H1 (cell line): ENCODE results near the gene HS3ST5. TPM values are rescaled to one million over a fixed set of nuclear protein-coding genes. Genes with fewer than 3 reads are reported as not detected.

ENCODE experiments used
- CTCF ChIA-PET: fragments of 300-600 bp; sonication (Branson Sonifier 250); formaldehyde crosslinking; loops from one replicate; lab custom pipeline; 2021; ENCODE audit not compliant: partially characterized antibody; lab: Charles Lee
- POLR2A ChIA-PET: fragments of 300-600 bp; sonication (Branson Sonifier 250); formaldehyde crosslinking; loops from one replicate; lab custom pipeline; 2021; ENCODE audit warnings: inconsistent platforms; ENCODE audit not compliant: partially characterized antibody; lab: Charles Lee
- DNase-seq, 2 experiments: peaks; one replicate each; pipeline versions ENCODE4 v3.0.0 to v3.0.0-alpha.2; 2010 to 2022; ENCODE audit warnings: low spot score in 2 of 2, low read depth in 1 of 2, mixed read lengths in 1 of 2
- FAIRE-seq: peaks from 2 replicates; lab custom pipeline; 2011; peaks lifted over from hg19 to GRCh38; lab: Jason Lieb, UNC
- H2AFZ ChIP-seq: 2 replicates; pipeline ENCODE4 v1.8.1; 2012; ENCODE audit warnings: low read length, inconsistent platforms
- H2AK5ac ChIP-seq: 2 replicates; pipeline ENCODE4 v1.6.1; 2013; ENCODE audit warnings: low read depth, low read length
- H2BK120ac ChIP-seq: replicated peaks from 2 replicates; pipeline ENCODE3; 2013; ENCODE audit warnings: low read depth, low read length, inconsistent platforms
- H2BK12ac ChIP-seq: 2 replicates; pipeline ENCODE4 v1.6.1; 2013; ENCODE audit warnings: low read depth, low read length
- H2BK15ac ChIP-seq: 2 replicates; pipeline ENCODE4 v1.6.1; 2013; ENCODE audit warnings: low read length
- H2BK20ac ChIP-seq: 2 replicates; pipeline ENCODE4 v1.6.1; 2013; ENCODE audit warnings: low read length
- H2BK5ac ChIP-seq: 2 replicates; pipeline ENCODE4 v1.6.1; 2013; ENCODE audit warnings: low read depth, low read length
- H3K14ac ChIP-seq: 2 replicates; pipeline ENCODE4 v1.6.1; 2013; ENCODE audit warnings: inconsistent platforms; ENCODE audit not compliant: insufficient read length
- H3K18ac ChIP-seq: 2 replicates; pipeline ENCODE4 v1.6.1; 2013; ENCODE audit warnings: low read length; ENCODE audit errors: extremely low read depth
- H3K23ac ChIP-seq: 2 replicates; pipeline ENCODE4 v1.6.1; 2013; ENCODE audit warnings: inconsistent platforms; ENCODE audit not compliant: insufficient read length
- H3K23me2 ChIP-seq: 2 replicates; pipeline ENCODE4 v1.6.1; 2013; ENCODE audit warnings: low read depth, low read length
- H3K27ac ChIP-seq: 2 replicates; pipeline ENCODE4 v1.6.1; 2011; ENCODE audit warnings: low read depth, low read length, inconsistent platforms
- H3K27me3 ChIP-seq, 4 experiments: replicated peaks in 1 of 4; 1 replicate in 1 of 4; 2 replicates in 3 of 4; pipeline versions ENCODE4 v1.6.1 to v1.8.1; 2011 to 2013; ENCODE audit warnings: low read length in 3 of 4, mild to moderate bottlenecking in 3 of 4, inconsistent platforms in 2 of 4, mixed read lengths in 2 of 4, moderate library complexity in 1 of 4; ENCODE audit not compliant: control insufficient read depth in 3 of 4, insufficient read depth in 3 of 4; ENCODE audit errors: extremely low read depth in 1 of 4
- H3K36me3 ChIP-seq, 4 experiments: 2 replicates each; pipeline versions ENCODE4 v1.6.1 to v1.8.1; 2011 to 2013; ENCODE audit warnings: mild to moderate bottlenecking in 4 of 4, low read length in 3 of 4, moderate library complexity in 2 of 4, control low read depth in 1 of 4, inconsistent platforms in 1 of 4; ENCODE audit not compliant: insufficient read depth in 4 of 4, control insufficient read depth in 2 of 4
- H3K4ac ChIP-seq: replicated peaks from 2 replicates; pipeline ENCODE3; 2013; ENCODE audit warnings: low read length, low read depth, mixed read lengths, inconsistent platforms; ENCODE audit not compliant: insufficient read length
- H3K4me1 ChIP-seq, 4 experiments: replicated peaks in 1 of 4; 1 replicate in 1 of 4; 2 replicates in 3 of 4; pipeline versions ENCODE4 v1.6.1 to v1.8.1; 2011 to 2013; ENCODE audit warnings: low read length in 3 of 4, inconsistent platforms in 2 of 4, mixed read lengths in 1 of 4; ENCODE audit not compliant: insufficient read depth in 4 of 4, control insufficient read depth in 3 of 4
- H3K4me2 ChIP-seq, 2 experiments: 2 replicates each; pipeline versions ENCODE4 v1.6.1 to v1.8.1; 2011 to 2013; ENCODE audit warnings: low read depth in 2 of 2, low read length in 2 of 2, control low read depth in 1 of 2, inconsistent platforms in 1 of 2, mild to moderate bottlenecking in 1 of 2; ENCODE audit not compliant: insufficient read depth in 1 of 2
- H3K4me3 ChIP-seq, 4 experiments: fragments of 200-600, 300-600 bp in 1 of 4; sonication (generic), shearing (Covaris generic), sonication (Bioruptor Twin) in 1 of 4; 2 replicates each; pipeline versions ENCODE4 v1.5.1 to v1.8.1; 2011 to 2016; ENCODE audit warnings: low read length in 4 of 4, low read depth in 3 of 4, control low read depth in 2 of 4, inconsistent platforms in 2 of 4, mild to moderate bottlenecking in 2 of 4, mixed read lengths in 1 of 4, moderate library complexity in 1 of 4; ENCODE audit not compliant: insufficient read depth in 2 of 4; ENCODE audit errors: extremely low read depth in 1 of 4
- H3K56ac ChIP-seq: replicated peaks from 2 replicates; pipeline ENCODE3; 2013; ENCODE audit warnings: low read depth, mild to moderate bottlenecking, mixed read lengths, low read length, inconsistent platforms; ENCODE audit not compliant: insufficient read length
- H3K79me1 ChIP-seq: 2 replicates; pipeline ENCODE4 v1.6.1; 2013; ENCODE audit warnings: low read depth, low read length, control low read depth
- H3K79me2 ChIP-seq, 2 experiments: 2 replicates each; pipeline versions ENCODE4 v1.6.1 to v1.8.1; 2012 to 2013; ENCODE audit warnings: low read length in 2 of 2, mild to moderate bottlenecking in 2 of 2, inconsistent platforms in 1 of 2; ENCODE audit not compliant: insufficient read depth in 2 of 2, control insufficient read depth in 1 of 2
- H3K9ac ChIP-seq, 4 experiments: replicated peaks in 1 of 4; 1 replicate in 1 of 4; 2 replicates in 3 of 4; pipeline versions ENCODE4 v1.6.1 to v1.8.1; 2011 to 2013; ENCODE audit warnings: low read depth in 3 of 4, low read length in 3 of 4, control low read depth in 2 of 4, mild to moderate bottlenecking in 2 of 4, moderate library complexity in 2 of 4, inconsistent platforms in 1 of 4; ENCODE audit errors: extremely low read depth in 1 of 4
- H3K9me3 ChIP-seq, 2 experiments: 2 replicates each; pipeline versions ENCODE4 v1.6.1 to v1.8.1; 2012 to 2013; ENCODE audit warnings: mild to moderate bottlenecking in 2 of 2, moderate library complexity in 2 of 2, control low read depth in 1 of 2, inconsistent platforms in 1 of 2, low read depth in 1 of 2, low read length in 1 of 2, mixed read lengths in 1 of 2; ENCODE audit not compliant: insufficient read depth in 2 of 2
- H4K20me1 ChIP-seq, 2 experiments: replicated peaks in 1 of 2; 2 replicates each; pipeline versions ENCODE3 to v1.8.1; 2011 to 2013; ENCODE audit warnings: inconsistent platforms in 2 of 2, low read length in 2 of 2, mild to moderate bottlenecking in 1 of 2; ENCODE audit not compliant: insufficient read depth in 2 of 2, control insufficient read depth in 1 of 2
- H4K5ac ChIP-seq: 2 replicates; pipeline ENCODE4 v1.6.1; 2013; ENCODE audit warnings: low read length, low read depth, mixed read lengths, inconsistent platforms; ENCODE audit not compliant: insufficient read length
- H4K8ac ChIP-seq: 2 replicates; pipeline ENCODE4 v1.8.0; 2013; ENCODE audit warnings: mild to moderate bottlenecking, moderate library complexity, low read length, inconsistent platforms; ENCODE audit not compliant: insufficient read depth; ENCODE audit errors: extremely low read depth
- H4K91ac ChIP-seq: replicated peaks from 2 replicates; pipeline ENCODE3; 2013; ENCODE audit warnings: low read length, mixed read lengths, inconsistent platforms; ENCODE audit not compliant: insufficient read length
- BRCA1 ChIP-seq: IDR thresholded peaks from 2 replicates; pipeline ENCODE4 v1.6.1; 2012; ENCODE audit warnings: low read depth, low read length, improper control_type of control experiment
- CHD1 ChIP-seq: IDR thresholded peaks from 2 replicates; pipeline ENCODE4 v1.6.1; 2012; ENCODE audit warnings: low read depth, low read length, improper control_type of control experiment
- CREB1 ChIP-seq: IDR thresholded peaks from 2 replicates; pipeline ENCODE4 v1.6.1; 2012; ENCODE audit warnings: inconsistent platforms
- EZH2 ChIP-seq: fragments of 200-600 bp; sonication (generic); IDR thresholded peaks from 2 replicates; pipeline ENCODE4 v1.7.1; 2012; ENCODE audit warnings: low read depth, mild to moderate bottlenecking, moderate library complexity, low read length, inconsistent platforms; ENCODE audit not compliant: severe bottlenecking
- KDM4A ChIP-seq: IDR thresholded peaks from one replicate; pipeline ENCODE4 v1.7.1; 2012; ENCODE audit warnings: low read depth, mild to moderate bottlenecking, moderate library complexity, low read length, inconsistent platforms; ENCODE audit not compliant: severe bottlenecking
- MAFK ChIP-seq: IDR thresholded peaks from 2 replicates; pipeline ENCODE4 v1.6.1; 2012; ENCODE audit warnings: low read depth, mild to moderate bottlenecking, improper control_type of control experiment, low read length
- POLR2AphosphoS5 ChIP-seq: IDR thresholded peaks from 2 replicates; pipeline ENCODE4 v1.6.1; 2011; ENCODE audit warnings: low read depth, low read length
- SP4 ChIP-seq: IDR thresholded peaks from 2 replicates; pipeline ENCODE4 v1.6.1; 2012; ENCODE audit warnings: low read length, inconsistent platforms
- YY1 ChIP-seq: IDR thresholded peaks from 2 replicates; pipeline ENCODE4 v1.6.1; 2011; ENCODE audit warnings: low read depth, mild to moderate bottlenecking, low read length
- WGBS, 2 experiments: shearing (Covaris generic) in 1 of 2; methylation state at CpG; one replicate each; pipeline versions ENCODE4 v1.1.6 to v1.1.7; 2013 to 2015; ENCODE audit warnings: low lambda C conversion rate in 2 of 2, mixed read lengths in 2 of 2, inconsistent platforms in 1 of 2, low coverage in 1 of 2, missing lambda C conversion rate in 1 of 2; ENCODE audit not compliant: insufficient replicate concordance in 2 of 2, insufficient coverage in 1 of 2, insufficient read length in 1 of 2; ENCODE audit errors: extremely low coverage in 1 of 2, missing lambda C conversion rate in 1 of 2; 5-methylcytosine and 5-hydroxymethylcytosine counted together
- polyA plus RNA-seq, 7 experiments: library from polyadenylated mRNA; depleted of rRNA in 3 of 7; stranded (reverse) in 5 of 7; unstranded in 2 of 7; fragments of >200 nt in 5 of 7; fragments of 200-250 nt in 2 of 7; gene quantifications; 1 replicate in 5 of 7; 2 replicates in 1 of 7; 4 replicates in 1 of 7; pipeline versions ENCODE4 v1.2.1 to v1.2.3, GENCODE V29; 2011 to 2013; ENCODE audit warnings: missing spikeins in 2 of 7, mixed read lengths in 2 of 7
- total RNA-seq: library from RNA; stranded (reverse); fragmentation: NEBNext Ultra II Directional; extraction: Animal tissue kit (Norgen Biotek cat#: 25700); gene quantifications from 2 replicates; pipeline ENCODE4 v1.2.1, GENCODE V29; 2021
- TF ChIP-seq, protein P1 (sequence below): IDR thresholded peaks from 2 replicates; pipeline ENCODE4 v1.6.1; 2012; ENCODE audit warnings: inconsistent platforms

HS3ST5 gene
- total and polyA plus RNA-seq, 2 of the 8 experiments (the other 6 are each of a cell fraction or from before 2014, with no cell fraction given): 1.2 to 9.9 TPM

DNA sequence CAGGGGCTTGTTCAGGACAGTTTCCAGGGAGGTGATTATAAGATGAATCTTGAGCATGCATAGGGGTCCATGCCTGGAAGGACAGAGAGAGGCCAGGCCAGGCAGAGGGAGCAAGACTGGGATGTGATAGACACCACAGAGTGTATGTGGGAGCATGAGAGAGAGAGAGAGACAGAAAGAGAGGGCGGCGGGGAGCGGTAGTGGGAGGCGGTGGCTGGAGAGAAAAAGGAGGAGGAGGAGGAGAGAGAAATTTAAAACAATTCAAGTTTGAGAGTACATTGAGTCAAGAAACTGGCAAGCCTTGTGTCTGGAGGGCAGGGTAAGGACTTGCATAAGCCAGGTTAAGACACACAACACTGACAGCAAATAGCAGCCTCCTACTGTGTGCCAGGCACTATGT, 209.0 kb downstream of the HS3ST5 start:
- no peak overlapping the region for H2BK20ac ChIP-seq

More for the DNA sequence above, 209.0 kb downstream of the HS3ST5 start:
- no peaks in the 10 kb centered on the region for H3K9me3 ChIP-seq
- no peak overlapping the region for H2AK5ac ChIP-seq
- no peak overlapping the region for H3K4ac ChIP-seq
- no peaks in the 10 kb centered on the region for H3K23me2 ChIP-seq
- no peaks in the 10 kb centered on the region for H3K27me3 ChIP-seq
- no peak for TF ChIP-seq YY1
- no peak for TF ChIP-seq POLR2AphosphoS5
- no peak for TF ChIP-seq CHD1
- TF ChIP-seq, protein P1, sequence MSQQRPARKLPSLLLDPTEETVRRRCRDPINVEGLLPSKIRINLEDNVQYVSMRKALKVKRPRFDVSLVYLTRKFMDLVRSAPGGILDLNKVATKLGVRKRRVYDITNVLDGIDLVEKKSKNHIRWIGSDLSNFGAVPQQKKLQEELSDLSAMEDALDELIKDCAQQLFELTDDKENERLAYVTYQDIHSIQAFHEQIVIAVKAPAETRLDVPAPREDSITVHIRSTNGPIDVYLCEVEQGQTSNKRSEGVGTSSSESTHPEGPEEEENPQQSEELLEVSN: no peak
- TF ChIP-seq MAFK: no peak
- TF ChIP-seq CREB1: no peak
- TF ChIP-seq SP4: no peak
- TF ChIP-seq BRCA1: no peak
- no peak for TF ChIP-seq KDM4A
- no peak for TF ChIP-seq EZH2
- no peak overlapping the region for H3K4me3 ChIP-seq
- ChIA-PET POLR2A (interaction anchor here (0.7 to 1.0 kb wide), 2 partner anchors 10 to 12 kb away, joined by 3 to 4 read pairs; no protein-coding TSS in a partner anchor), CTCF (interaction anchor here (1.5 kb wide), 1 partner anchor 10 kb away, joined by 5 read pairs; no protein-coding TSS in a partner anchor)
- H3K23ac ChIP-seq: no peak overlapping the region
- no peak overlapping the region for H4K8ac ChIP-seq
- H4K91ac ChIP-seq: no peak overlapping the region
- H3K79me1 ChIP-seq: peaks cover 3% of the 10 kb centered on the region
- H2BK12ac ChIP-seq: no peak overlapping the region
- H3K56ac ChIP-seq: no peak overlapping the region
- H2BK15ac ChIP-seq: no peak overlapping the region
- H3K36me3 ChIP-seq: peaks cover 0 to 3% (median 0%) of the 10 kb centered on the region in 4 experiments; a peak in 1 of 8 replicates
- no peak overlapping the region for H2AFZ ChIP-seq
- no peak overlapping the region for H3K27ac ChIP-seq
- no peaks in the 10 kb centered on the region for H3K79me2 ChIP-seq
- H3K18ac ChIP-seq: no peak overlapping the region
- 97% methylated on average over 4 of the region's 4 CpGs; no CpG with 5 or more reads in 1 of the 2 experiments for WGBS, 2 experiments
- H2BK120ac ChIP-seq: no peak overlapping the region
- H4K20me1 ChIP-seq: no peaks in the 10 kb centered on the region
- H3K4me1 ChIP-seq: no peaks in the 10 kb centered on the region
- no peak overlapping the region for H2BK5ac ChIP-seq
- H3K14ac ChIP-seq: no peak overlapping the region
- FAIRE-seq (no peak), DNase-seq (no peak)
- H3K4me2 ChIP-seq: no peak overlapping the region
- H3K9ac ChIP-seq: no peak overlapping the region
- H4K5ac ChIP-seq: no peak overlapping the region
